ENCODE measurements around the gene ACHE.
"Not testable (repeated sequence)": the region's sequence is repeated elsewhere in the genome, so short reads cannot be mapped to it uniquely, and the experiment has no call there.

GRCh38 chr7:100935381-100935780, 39.7 kb upstream of the ACHE start:
- TF ChIP-seq, protein P1, sequence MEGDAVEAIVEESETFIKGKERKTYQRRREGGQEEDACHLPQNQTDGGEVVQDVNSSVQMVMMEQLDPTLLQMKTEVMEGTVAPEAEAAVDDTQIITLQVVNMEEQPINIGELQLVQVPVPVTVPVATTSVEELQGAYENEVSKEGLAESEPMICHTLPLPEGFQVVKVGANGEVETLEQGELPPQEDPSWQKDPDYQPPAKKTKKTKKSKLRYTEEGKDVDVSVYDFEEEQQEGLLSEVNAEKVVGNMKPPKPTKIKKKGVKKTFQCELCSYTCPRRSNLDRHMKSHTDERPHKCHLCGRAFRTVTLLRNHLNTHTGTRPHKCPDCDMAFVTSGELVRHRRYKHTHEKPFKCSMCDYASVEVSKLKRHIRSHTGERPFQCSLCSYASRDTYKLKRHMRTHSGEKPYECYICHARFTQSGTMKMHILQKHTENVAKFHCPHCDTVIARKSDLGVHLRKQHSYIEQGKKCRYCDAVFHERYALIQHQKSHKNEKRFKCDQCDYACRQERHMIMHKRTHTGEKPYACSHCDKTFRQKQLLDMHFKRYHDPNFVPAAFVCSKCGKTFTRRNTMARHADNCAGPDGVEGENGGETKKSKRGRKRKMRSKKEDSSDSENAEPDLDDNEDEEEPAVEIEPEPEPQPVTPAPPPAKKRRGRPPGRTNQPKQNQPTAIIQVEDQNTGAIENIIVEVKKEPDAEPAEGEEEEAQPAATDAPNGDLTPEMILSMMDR (IDR thresholded peaks at IDR 0.05), result not testable (repeated sequence)
- not testable (repeated sequence) for TF ChIP-seq POLR2A, EP300, POLR2AphosphoS5 (IDR thresholded peaks at IDR 0.05)
